ENCODE data around the gene IGSF11.

GRCh38 chr3:118973050-118973449 is 61.6 kb downstream of the IGSF11 start:
- TF ChIP-seq BHLHE40 (IDR thresholded peaks at IDR 0.05; ENCODE audit: borderline replicate concordance) (no peak), ZNF384 (IDR thresholded peaks at IDR 0.05) (no peak), SP1 (IDR thresholded peaks at IDR 0.05) (no peak), NFRKB (IDR thresholded peaks at IDR 0.05) (no peak), CTBP1 (IDR thresholded peaks at IDR 0.05; ENCODE audit: borderline replicate concordance) (no peak), FOXM1 (IDR thresholded peaks at IDR 0.05; ENCODE audit: borderline replicate concordance) (no peak), ELF4 (IDR thresholded peaks at IDR 0.05) (no peak), PKNOX1 (IDR thresholded peaks at IDR 0.05) (no peak), FOXA1 (IDR thresholded peaks at IDR 0.05) (no peak), TARDBP (IDR thresholded peaks at IDR 0.05) (no peak), ARNT (IDR thresholded peaks at IDR 0.05) (no peak)
